Testis (tissue), 2 donors: Measurements from ENCODE around the gene KCND3.

Experiments used
- CTCF ChIP-seq, 3 experiments: fragments of 450-650 bp in 2 of 3; fragments of 200-600 bp in 1 of 3; sonication (generic) in 1 of 3; IDR thresholded peaks; one replicate each; pipeline ENCODE4 v1.5.1; 2016 to 2019; ENCODE audit warnings: antibody characterized with exemption in 3 of 3, mild to moderate bottlenecking in 2 of 3, moderate library complexity in 1 of 3
- POLR2A ChIP-seq: fragments of 450-650 bp; IDR thresholded peaks from one replicate; pipeline ENCODE4 v1.6.1; 2017; ENCODE audit warnings: antibody characterized with exemption, mild to moderate bottlenecking, moderate library complexity

DNA sequence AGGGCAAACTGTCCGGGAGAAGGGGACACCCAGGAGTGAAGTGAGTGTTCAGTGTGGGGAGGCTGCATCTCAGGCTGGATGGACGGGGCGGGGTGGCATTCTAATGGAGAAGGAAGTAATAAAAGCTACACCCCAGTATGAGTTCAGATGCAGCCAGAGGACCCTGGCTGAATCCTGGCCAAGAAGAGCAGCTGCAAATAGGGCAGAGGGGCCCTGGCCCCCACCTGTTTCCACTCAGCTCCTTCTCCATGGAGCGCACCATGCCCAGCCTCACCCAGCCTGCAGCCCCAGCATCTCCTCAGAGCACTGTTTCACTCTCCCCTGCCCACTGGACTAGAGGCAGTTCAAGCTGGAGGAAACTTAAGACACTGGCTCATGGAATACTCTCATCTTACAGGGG, 46.4 kb downstream of the KCND3 start:
- no peak for TF ChIP-seq CTCF (IDR thresholded peaks at IDR 0.05)
- no peak for TF ChIP-seq POLR2A
